Measurements from ENCODE around the gene CYP4F8.

DNA sequence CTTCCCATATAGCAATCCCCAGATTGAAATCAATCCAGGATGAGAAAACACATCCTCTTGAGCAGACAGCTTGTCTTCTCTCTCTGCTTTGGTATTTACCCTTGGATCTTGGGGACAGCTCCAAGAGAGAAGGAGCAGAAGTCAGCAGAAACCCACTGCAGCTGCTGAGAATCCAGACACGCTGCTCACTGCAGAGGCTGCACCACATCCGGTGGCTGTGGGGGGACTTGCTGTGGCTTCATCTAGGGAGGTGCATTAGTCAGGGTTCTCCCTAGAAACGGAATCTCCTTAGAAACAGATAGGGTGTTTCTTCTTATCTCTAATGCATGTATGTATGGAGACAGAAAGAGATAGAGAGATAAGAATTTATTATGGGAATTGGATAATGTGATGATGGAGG lies 60.5 kb downstream of the CYP4F8 start:
- TF ChIP-seq POLR2AphosphoS5 (IDR thresholded peaks at IDR 0.05; ENCODE audit: low read depth, low read length) (no peak), JUND (IDR thresholded peaks at IDR 0.05; ENCODE audit: low read length) (no peak)
